Measurements from ENCODE around the gene EPS8. TPM values are rescaled to one million over a fixed set of nuclear protein-coding genes. Genes with fewer than 3 reads are reported as not detected.

The EPS8 gene
- total RNA-seq, 1 experiment from 2014 or later, result 85.3 TPM

DNA sequence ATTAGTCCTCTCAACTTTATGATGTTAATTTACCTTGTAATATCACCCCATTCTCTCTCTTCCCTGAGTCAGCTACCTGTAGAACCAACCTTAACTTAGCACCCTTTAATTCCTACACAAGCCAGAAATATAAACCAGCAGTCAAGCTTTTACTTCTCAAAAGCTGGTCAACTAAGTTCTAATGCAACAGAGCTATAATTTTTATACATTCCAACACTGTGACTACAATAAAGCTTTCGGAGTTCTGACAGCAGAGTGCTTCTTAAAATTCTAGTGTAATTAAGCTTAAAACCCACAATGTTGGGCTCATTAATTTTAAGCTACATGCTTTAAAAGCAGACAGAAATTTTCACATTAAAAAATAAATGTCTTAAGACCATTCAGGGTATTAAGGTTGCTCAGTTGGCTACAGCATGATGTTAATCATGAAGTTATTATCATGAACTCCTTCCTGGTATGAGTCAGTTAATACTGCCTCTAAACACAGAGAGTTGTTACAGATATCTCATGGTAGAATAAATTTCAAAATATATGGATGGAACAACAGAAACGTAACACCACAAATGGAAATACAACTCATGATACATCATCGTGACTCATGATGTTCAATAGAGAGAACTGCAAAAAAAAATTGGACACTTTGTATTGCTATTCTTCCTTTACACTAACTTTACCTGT lies 126.7 kb downstream of the EPS8 start:
- DNase-seq (ENCODE audit: unreplicated experiment), result peak; percentile 89
- ChIA-PET POLR2A (interaction anchor here (0.6 to 2.4 kb wide), 18 partner anchors 13 to 859 kb away, joined by 3 to 17 read pairs (median 3); partner anchors contain the start of genes C12orf60, DERA, EPS8 and STRAP), CTCF (interaction anchor here (0.6 to 2.0 kb wide), 8 partner anchors 11 to 140 kb away, joined by 3 to 9 read pairs (median 4); no protein-coding TSS in a partner anchor)
- Mint-ChIP-seq H3K4me1 (ENCODE audit: insufficient read depth, unreplicated experiment) (peaks cover 12% of the 10 kb centered on the region), H3K27me3 (ENCODE audit: insufficient read depth, unreplicated experiment) (no peaks in the 10 kb centered on the region), H3K36me3 (ENCODE audit: insufficient read depth, unreplicated experiment) (peaks cover 17% of the 10 kb centered on the region), H3K9me3 (ENCODE audit: unreplicated experiment) (no peaks in the 10 kb centered on the region), H3K4me3 (ENCODE audit: unreplicated experiment) (peak overlapping the region; percentile 55), H3K27ac (ENCODE audit: low read depth, unreplicated experiment) (peak overlapping the region; percentile 97)
- intact Hi-C loops (cut with micrococcal nuclease), result loop anchor here (2.0 to 10.0 kb wide), 2 partner anchors 126 to 192 kb away; partner anchors contain the start of gene EPS8
- TF ChIP-seq, protein P1, sequence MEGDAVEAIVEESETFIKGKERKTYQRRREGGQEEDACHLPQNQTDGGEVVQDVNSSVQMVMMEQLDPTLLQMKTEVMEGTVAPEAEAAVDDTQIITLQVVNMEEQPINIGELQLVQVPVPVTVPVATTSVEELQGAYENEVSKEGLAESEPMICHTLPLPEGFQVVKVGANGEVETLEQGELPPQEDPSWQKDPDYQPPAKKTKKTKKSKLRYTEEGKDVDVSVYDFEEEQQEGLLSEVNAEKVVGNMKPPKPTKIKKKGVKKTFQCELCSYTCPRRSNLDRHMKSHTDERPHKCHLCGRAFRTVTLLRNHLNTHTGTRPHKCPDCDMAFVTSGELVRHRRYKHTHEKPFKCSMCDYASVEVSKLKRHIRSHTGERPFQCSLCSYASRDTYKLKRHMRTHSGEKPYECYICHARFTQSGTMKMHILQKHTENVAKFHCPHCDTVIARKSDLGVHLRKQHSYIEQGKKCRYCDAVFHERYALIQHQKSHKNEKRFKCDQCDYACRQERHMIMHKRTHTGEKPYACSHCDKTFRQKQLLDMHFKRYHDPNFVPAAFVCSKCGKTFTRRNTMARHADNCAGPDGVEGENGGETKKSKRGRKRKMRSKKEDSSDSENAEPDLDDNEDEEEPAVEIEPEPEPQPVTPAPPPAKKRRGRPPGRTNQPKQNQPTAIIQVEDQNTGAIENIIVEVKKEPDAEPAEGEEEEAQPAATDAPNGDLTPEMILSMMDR (IDR thresholded peaks at IDR 0.05; ENCODE audit: unreplicated experiment), result no peak
- TSS peak; percentile 62 for BruUV-seq (replicated peaks)

DNA sequence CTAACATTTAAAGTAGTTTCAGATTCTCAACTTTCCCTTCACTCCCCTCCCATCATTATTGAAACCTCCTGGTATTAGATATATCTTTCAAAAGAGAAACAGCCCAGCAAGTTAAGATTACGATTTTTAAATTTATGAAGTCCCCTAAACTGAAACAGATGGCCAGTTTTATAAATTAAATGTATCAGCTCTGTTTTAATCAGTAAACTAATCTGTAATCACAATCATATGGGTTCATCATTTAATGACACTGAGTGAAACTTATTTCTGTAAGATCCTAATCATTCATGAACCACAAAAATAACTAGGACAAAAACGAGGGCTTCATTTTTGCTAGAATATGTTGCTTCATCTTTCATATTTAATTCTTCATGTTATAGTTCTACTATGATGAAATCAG lies 137.8 kb downstream of the EPS8 start:
- intact Hi-C loops (cut with micrococcal nuclease), result no loop called here
- H3K9me3 Mint-ChIP-seq (ENCODE audit: unreplicated experiment), result no peaks in the 10 kb centered on the region
- no peak overlapping the region for H3K27ac Mint-ChIP-seq (ENCODE audit: low read depth, unreplicated experiment)
- no peak overlapping the region for H3K4me3 Mint-ChIP-seq (ENCODE audit: unreplicated experiment)
- ChIA-PET POLR2A (interaction anchor here (0.6 to 1.0 kb wide), 2 partner anchors 21 to 103 kb away, joined by 3 to 4 read pairs; no protein-coding TSS in a partner anchor), CTCF (interaction anchor here (0.6 to 1.3 kb wide), 3 partner anchors 11 to 135 kb away, joined by 3 to 5 read pairs (median 3); no protein-coding TSS in a partner anchor)
- H3K27me3 Mint-ChIP-seq (ENCODE audit: insufficient read depth, unreplicated experiment), result no peaks in the 10 kb centered on the region
- DNase-seq (ENCODE audit: unreplicated experiment), result no peak
- TF ChIP-seq, protein P1 (IDR thresholded peaks at IDR 0.05; ENCODE audit: unreplicated experiment), result no peak
- peaks cover 23% of the 10 kb centered on the region for H3K36me3 Mint-ChIP-seq (ENCODE audit: insufficient read depth, unreplicated experiment)
- peaks cover 6% of the 10 kb centered on the region for H3K4me1 Mint-ChIP-seq (ENCODE audit: insufficient read depth, unreplicated experiment)
- BruUV-seq (replicated peaks), result no TSS peak

DNA sequence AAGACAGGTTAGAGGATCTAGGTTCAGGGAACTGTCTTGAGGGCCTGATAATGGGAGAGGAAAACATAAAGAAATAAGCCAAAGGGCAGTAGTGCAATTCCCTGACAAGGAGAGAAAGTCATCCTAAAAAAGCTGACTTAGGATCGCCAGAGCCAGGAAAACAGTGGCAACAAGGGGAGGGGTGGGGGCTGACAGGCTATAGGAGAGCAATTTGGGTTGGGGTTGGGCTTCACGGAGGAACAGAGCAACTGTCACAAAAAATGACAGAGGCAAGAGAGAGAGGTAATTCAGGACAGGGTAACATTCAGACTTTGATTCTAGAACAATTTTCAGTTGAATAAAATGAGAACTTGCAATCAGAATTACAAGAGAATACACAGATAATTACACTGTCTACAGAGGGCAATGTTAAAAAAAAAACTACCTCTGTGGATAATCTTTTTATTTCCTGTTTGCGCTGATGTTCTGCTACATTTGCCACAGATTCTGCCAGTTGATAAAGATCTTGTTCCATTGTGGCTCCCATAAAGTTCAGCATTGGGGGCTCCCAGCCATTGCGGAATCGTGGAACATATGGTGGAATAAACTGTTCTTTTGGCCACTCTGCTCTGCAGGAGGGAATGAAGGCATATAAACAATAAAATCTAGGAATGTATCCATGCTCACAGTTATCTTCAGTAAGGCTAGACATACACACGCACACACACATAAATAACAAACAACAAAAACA lies 138.6 kb downstream of the EPS8 start:
- H3K9me3 Mint-ChIP-seq (ENCODE audit: unreplicated experiment), result no peaks in the 10 kb centered on the region
- no peak for DNase-seq (ENCODE audit: unreplicated experiment)
- H3K4me1 Mint-ChIP-seq (ENCODE audit: insufficient read depth, unreplicated experiment), result peaks cover 6% of the 10 kb centered on the region
- H3K4me3 Mint-ChIP-seq (ENCODE audit: unreplicated experiment), result no peak overlapping the region
- intact Hi-C loops (cut with micrococcal nuclease), result no loop called here
- no peaks in the 10 kb centered on the region for H3K27me3 Mint-ChIP-seq (ENCODE audit: insufficient read depth, unreplicated experiment)
- H3K36me3 Mint-ChIP-seq (ENCODE audit: insufficient read depth, unreplicated experiment), result peaks cover 25% of the 10 kb centered on the region
- POLR2A ChIA-PET, result no interaction called here
- H3K27ac Mint-ChIP-seq (ENCODE audit: low read depth, unreplicated experiment), result no peak overlapping the region
- CTCF ChIA-PET, result interaction anchor here (0.7 kb wide), 1 partner anchor 11 kb away, joined by 6 read pairs; no protein-coding TSS in a partner anchor
- TF ChIP-seq, protein P1 (IDR thresholded peaks at IDR 0.05; ENCODE audit: unreplicated experiment), result no peak
- BruUV-seq (replicated peaks), result no TSS peak

DNA sequence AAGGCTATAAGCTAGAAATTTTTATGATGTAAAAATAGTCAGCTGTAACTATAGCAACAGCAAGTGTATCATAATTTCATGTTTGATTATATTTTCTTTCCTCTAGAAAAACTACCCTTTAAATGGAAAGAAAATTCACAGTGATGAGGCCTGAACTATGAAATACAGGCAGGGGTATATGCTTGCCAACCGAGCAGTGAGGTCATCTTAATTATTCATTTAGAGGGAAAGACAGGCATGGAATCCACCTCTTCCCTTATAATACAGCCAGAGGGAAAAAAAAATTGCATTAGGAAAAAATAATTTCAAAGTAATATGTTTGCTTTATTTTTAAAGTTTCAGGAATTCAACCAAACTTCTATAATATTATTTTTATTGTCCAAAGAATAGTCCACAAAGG lies 139.8 kb downstream of the EPS8 start:
- no TSS peak for BruUV-seq (replicated peaks)
- POLR2A ChIA-PET, result interaction anchor here (0.9 kb wide), 1 partner anchor 14 kb away, joined by 3 read pairs; no protein-coding TSS in a partner anchor
- H3K27me3 Mint-ChIP-seq (ENCODE audit: insufficient read depth, unreplicated experiment), result no peaks in the 10 kb centered on the region
- TF ChIP-seq, protein P1 (IDR thresholded peaks at IDR 0.05; ENCODE audit: unreplicated experiment), result no peak
- H3K4me3 Mint-ChIP-seq (ENCODE audit: unreplicated experiment), result no peak overlapping the region
- H3K36me3 Mint-ChIP-seq (ENCODE audit: insufficient read depth, unreplicated experiment), result peaks cover 38% of the 10 kb centered on the region
- no peak overlapping the region for H3K27ac Mint-ChIP-seq (ENCODE audit: low read depth, unreplicated experiment)
- intact Hi-C loops (cut with micrococcal nuclease), result no loop called here
- H3K9me3 Mint-ChIP-seq (ENCODE audit: unreplicated experiment), result no peaks in the 10 kb centered on the region
- CTCF ChIA-PET, result no interaction called here
- peaks cover 6% of the 10 kb centered on the region for H3K4me1 Mint-ChIP-seq (ENCODE audit: insufficient read depth, unreplicated experiment)
- no peak for DNase-seq (ENCODE audit: unreplicated experiment)

Data from MCF 10A (cell line).